SIG-M5 treated with dmso at 0.1 percent for 504 hours (cell line): ENCODE data around the gene PLCG2.
A peak's percentile ranks its signal among the peaks of the same experiment; 100 is the strongest.
"Not testable (repeated sequence)": the region's sequence is repeated elsewhere in the genome, so short reads cannot be mapped to it uniquely, and the experiment has no call there.

Experiments
- DNase-seq: peaks from one replicate; lab custom pipeline; 2025; ENCODE audit not compliant: unreplicated experiment; lab: John Stamatoyannopoulos, UW

PLCG2 gene

DNA sequence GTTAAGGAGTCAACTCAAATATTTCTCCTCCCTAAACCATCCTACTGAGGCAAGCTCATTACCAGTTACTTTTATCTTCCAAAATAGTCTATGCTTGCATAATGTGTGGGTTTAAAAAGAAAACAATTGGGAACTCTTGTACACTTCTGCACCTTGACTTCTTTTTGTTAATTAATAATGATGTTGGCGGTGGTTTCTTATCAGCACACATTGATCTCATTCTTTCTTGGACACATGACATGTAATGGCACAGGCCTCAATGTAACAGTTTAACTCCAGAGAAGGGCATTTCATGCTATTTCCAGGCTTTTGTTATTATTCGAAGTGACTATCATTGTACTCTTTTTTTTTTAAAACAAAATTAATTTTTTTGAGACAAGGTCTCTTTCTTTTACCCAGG lies 7.8 kb downstream of the PLCG2 start:
- no peak for DNase-seq

DNA sequence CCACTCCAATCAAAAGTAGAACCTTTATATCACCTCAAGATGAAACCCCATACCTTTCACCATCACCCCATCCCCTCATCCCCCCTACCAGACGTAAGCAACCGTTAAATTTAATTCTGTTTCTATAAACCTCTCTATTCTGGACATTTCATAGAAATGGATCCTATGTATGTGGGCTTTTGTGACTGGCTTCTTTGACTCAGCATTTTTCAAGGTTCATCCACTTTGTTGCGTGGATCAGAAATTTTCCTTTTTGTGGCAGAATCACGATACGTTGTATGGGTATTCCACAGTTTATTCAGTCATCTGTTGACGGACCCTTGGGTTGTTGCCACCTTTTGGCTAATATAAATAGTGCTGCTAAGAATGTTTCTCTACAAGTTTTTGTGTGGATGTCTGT lies 8.6 kb downstream of the PLCG2 start:
- no peak for DNase-seq

DNA sequence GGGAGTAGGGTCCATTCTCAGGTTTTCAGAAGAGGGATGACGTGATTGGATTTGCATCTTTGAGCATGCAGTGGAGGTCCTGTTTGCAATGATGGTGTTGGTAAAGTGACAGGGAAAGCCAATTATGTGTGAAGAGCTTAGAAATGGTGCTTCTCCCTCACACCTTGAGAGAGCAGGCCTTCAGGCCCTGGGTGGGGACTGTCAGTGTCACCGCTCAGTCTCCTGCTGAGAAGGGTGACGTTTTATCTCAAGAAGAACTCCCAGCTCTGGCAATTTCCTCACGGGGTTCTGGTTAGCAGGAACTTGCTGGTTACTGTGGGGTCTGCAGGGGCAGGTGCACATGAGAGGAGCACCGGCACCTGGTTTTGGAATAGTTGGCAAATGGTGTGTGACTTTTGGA lies 11.2 kb downstream of the PLCG2 start:
- no peak for DNase-seq

DNA sequence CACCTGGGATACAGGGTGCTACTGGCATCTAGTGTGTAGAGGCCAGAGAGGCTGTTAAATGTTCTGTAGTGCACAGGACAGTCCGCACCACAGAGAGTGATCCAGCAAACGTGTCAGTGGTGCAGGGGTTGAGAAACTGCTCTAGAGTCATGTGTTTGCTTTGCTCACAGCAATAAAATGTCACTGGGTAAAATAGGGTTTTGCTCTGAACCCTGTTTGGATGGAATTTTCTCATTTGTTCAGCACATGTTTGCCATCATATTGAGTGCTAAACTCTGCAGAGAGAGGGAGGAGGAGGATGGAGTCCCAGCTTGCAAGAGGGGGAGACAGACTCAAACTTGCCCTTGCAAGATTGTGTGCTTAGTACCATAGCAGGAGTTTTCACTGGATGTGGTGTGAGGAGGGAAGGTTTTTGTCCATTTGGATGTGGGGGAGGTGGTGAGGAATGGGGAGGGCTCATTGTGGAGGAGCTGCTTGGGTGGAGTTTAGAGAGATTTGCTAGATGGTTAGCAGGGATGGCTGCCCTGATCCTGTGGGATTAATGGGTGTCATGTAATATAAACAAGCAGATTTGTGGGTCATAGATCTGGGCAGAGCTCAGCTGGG lies 11.8 kb downstream of the PLCG2 start:
- no peak for DNase-seq

DNA sequence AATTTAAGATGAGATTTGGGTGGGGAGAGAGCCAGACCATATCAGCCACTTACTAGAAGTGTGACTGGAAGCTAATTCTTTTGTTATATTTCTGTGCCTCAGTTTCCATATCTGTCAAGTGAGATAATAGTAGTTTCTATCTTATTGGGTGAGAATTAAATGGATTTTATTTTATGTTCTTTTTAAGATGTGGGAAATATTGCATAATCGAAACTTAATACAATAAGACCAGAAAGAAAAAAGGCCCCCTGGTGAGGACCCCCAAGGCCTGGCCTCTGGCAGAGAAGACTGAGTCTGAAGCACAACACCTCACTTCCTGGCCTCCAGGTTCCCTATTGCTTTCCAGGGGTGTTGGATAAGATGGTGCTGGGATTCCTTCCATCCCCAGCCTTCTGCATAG lies 13.7 kb downstream of the PLCG2 start:
- DNase-seq: no peak

DNA sequence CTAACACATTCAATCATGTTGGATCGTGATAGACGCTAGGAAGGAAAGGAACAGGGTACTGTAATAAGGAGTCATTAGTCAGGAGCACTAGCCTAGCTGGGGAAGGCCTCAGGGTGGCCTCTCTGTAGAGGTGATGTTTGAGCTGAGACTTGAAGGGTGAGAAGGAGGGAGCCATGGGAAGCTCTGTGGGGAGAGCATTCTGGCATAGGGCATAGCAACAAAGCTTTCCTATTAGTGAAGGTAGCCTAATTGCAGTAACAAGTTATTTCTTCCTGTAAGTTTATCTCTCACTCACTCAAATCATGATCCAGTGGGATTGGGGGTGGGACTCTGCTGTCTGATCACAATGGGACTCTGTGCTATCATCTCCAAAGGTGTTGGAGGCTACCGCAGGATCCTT lies 16.1 kb downstream of the PLCG2 start:
- DNase-seq: no peak

DNA sequence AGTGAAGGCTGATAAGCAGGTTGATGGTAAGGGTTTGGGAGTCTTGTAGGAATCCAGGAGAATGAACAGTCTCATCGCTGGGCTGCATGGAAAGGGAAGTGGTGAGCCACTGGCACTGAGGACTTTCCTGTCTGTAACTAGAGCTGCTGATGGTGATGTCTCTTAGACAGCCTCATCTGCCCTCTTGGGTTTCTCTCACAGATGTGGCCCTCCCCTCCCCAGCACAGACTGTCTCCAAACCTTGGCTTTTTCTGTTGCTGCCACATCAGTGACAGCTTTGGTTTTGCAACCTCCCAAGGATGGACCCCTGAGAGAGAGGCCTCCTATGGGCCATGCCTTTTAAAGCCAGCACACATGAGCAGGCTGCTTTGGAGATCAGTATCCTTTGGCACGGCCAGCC lies 16.9 kb downstream of the PLCG2 start:
- peak; percentile 58 for DNase-seq

DNA sequence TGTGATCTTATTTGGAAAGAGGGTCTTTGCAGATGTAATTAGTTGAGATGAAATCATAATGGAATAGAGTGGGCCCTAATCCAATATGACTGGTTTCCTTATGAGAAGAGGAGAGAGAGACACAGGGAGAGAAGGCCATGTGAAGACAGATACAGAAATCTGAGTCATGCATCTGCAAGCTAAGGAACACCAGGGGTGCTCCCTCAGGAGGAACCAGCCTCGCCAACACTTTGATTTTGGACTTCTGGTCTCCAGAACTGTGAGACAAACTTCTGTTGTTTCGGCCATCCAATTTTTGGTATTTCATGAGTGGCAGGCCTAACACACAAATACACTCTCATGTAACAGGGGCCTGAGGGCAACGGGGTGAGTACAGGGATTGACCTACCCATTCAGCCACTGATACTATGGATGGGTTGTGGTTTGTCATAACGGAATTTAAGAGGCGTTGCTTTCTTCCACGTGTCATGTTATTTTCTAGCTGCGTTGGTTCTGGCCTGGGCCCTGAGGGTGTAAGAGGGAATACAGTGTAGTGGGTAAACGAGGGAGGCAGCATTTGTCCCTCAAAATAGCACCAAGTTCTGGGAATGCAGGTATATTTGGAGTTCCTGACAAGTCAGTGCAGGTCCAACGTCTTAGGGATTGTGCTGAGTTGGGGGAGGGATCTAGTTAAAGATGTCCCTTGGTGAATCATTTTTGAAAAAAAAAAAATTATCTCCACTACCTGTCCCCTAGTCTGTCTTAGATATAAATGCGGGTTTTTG lies 17.7 kb downstream of the PLCG2 start:
- DNase-seq: no peak

DNA sequence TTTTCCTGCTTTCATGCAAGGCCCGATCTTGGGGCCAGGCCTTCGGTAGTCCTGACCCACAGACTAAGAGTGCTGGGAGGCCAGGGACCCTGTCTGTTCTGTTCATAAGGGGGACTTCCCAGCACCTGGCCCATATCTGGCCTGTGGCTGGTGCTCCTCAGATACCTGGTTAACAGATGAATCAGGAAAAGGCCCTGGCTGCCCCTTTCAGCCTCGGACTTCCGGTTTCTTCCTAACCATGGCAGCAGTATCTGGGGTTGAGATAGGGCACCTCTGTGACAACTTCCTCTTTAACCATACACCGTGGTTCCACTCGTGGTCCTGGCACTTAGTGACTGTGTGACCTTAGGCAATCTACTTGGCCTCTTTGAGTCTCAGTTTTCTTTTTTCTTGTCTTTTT lies 18.4 kb downstream of the PLCG2 start:
- DNase-seq: peak; percentile 59

DNA sequence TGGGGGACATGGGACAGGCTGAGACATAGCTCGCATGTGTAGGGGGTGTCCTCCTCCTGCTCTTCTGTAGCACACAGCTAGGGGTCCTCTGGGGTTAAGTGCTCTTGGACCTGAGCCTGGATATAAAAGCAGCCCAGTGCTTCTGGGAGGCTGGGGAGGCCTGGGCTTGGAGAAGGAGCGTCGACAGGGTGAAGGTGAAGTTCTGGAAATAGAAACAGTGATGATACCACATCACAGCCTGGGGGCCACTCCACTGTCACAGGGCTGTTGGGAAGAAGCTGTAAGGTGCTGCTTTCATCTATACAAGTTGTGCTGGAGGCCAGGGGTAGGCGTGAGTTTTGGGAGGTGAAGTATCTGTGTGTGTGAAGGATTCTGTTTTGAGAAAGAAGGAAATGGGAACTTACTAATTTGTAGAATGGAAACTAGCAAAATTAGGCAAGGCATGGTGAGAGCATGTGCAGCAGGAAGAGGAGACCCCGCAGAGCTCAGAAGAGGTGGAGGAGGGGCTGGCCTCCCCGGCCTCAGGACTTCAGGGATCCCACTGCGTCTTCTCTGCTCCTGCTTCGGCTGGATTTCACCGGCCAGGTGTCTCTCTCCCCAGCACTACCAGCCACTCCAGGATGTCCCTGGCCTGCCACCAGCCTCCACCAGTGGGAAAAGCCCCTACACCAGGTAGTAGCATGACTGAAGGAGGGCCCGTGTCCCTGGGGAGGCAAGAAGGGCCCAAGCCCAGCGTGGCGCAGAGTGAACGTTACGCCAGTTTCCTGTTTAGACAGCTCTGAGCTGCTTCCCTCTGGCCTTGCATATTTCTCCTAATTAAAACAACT lies 19.4 kb downstream of the PLCG2 start:
- peak; percentile 93 for DNase-seq

DNA sequence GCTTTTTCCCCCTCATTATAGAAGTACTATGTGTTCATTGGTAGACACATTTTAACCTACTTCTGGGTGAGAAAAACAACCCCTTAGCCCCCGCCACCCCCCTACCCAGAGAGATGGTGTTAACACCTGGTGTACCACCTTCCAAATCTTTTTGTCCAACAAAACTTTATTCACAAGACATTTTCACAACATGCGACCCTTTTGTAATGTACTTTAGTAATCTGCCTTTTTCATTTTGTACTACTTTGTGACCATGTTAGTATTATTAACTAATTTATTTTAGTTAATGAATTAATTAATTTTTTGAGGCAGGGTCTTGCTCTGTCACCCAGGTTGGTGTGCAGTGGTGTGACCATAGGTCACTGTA lies 20.0 kb downstream of the PLCG2 start:
- no peak for DNase-seq

DNA sequence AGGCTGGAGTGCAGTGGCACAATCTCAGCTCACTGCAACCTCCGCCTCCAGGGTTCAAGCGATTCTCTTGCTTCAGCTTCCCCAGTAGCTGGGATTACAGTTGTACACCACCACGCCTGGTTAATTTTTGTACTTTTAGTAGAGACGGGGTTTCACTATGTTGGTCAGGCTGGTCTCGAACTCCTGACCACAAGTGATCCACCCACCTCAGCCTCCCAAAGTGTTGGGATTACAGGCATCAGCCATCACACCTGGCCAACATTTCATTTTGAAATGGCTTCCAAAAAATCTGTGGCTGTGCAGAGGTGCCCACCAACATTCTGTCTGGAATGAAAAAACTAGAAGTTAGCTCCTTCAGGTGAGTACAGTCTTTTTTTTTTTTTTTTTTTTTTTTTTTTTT lies 22.6 kb downstream of the PLCG2 start:
- not testable (repeated sequence) for DNase-seq

DNA sequence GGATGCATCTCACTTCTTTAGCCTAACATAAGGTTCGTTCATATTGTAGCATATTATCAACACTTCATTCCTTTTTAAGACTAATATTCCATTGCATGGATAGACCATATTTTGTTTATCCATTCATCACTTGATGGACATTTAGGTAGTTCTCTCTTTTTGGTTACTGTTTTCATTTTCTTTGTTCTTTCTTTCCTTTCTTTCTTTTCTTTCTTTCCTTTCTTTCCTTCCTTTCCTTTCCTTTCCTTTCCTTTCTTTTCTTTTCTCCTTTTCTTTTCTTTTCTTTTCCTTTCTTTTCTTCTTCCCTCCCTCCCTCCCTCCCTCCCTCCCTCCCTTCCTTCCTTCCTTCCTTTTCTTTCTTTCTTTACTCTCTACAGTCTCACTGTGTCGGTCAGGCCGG lies 24.2 kb downstream of the PLCG2 start:
- DNase-seq: no peak

DNA sequence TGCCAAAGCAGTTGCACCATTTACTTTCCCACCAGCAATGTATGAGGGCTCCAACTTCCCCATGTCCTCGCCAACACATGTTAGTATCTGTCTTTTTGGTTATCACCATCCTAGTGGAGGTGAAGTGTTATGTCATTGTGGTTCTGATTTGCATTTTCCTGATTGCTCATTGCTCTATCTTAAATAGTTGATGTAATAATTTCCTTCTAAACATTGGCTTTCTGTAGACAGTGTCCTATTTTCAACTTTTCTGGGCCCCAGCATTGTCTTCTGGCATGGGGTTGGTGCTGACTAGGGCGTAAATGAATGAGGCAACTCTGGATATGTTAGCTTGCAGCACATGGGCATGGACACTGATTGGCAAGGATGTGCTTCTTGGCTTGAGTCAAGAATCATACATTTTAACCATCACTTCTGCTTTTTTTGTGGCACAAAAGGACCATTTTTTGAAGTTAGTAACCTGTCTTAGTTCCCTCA lies 25.1 kb downstream of the PLCG2 start:
- DNase-seq: no peak

DNA sequence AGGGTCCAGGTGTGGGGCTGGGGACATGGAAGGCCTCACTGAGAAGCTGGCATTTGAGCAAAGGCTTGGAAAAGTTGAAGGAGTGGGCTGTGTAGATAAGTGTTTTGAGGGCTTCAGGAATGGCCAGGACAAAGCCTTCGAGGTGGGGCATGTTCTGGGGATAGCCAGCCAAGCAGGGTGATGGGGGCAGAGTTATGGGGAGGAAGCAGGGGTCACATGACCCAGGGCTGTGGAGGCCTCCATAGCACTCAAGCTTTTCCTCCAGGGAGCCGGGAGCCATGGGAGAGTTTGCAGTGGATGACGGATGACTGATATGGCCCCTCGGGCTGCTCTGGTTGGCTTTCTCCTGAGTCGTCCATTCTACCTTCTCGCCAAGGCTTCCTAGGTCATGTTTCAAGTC lies 27.6 kb downstream of the PLCG2 start:
- DNase-seq: no peak

DNA sequence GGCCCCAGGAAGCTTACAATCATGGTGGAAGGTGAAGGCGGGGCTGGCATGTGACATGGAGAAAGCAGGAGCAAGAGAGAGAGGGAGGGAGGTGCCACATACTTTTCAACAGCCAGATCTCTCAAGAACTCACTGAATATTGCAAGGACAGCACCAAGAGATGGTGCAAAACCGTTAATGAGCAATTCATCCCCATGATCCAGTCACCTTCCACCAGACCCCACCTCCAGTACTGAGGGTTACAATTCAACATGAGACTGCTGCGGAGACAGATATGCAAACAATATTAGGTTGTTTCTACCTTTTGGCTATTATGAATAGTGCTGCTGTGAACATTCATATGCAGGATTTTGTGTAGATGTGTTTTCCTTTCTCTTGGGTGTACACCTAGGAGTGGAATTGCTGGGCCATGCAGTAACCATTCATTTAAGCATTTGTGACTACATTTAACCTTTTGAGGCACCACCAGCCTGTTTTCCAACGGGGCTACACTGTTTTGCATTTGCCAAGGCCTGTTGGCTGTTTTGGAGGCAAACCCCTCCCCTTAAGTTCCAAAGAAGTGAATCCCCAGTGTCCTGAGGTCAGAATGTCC lies 28.8 kb downstream of the PLCG2 start:
- no peak for DNase-seq

DNA sequence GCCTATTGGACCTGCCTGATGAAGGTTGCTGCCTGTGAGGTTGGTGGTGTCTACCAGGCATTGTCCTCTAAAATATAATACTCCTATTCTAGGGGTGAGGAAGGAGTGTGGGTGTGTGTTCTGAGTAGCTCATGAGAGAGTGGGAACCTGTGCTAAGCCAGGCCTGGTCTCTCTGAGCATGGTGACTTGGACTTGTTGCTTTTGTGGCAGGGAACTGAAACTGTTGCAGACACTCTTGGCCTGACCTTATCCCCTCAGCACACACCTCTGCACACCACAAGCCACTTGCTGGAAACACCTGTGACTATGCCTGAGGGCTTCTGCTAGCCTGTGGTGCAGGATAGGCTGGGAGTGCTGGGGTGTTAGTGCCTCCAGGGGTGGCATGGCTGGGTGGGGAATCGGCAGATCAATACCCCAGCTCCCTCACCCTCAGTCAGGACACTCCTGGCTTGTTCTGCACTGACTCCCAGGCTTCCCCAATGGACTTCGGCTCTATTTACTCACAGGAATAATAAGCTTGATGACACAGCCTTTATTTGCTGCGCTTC lies 29.9 kb downstream of the PLCG2 start:
- peak; percentile 22 for DNase-seq

DNA sequence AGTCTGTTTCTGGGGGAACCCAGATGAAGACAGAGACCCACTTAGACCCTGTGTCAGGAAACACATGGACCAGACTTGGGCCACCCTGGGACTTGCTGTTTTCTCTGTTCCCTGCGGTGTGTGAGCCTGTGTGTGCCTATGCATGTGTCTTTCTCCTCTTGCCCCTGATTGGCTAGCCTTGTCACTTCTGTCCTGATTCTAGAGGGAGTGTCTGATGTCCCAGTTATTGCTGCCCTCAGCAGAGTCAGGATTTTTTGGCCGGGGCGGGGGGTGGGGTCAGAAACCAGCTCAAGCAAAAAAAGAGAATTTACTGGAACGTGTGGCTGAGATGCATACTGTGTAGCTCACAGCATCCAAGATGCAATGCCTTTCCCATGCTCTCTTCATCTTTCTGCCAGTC lies 30.5 kb downstream of the PLCG2 start:
- no peak for DNase-seq

DNA sequence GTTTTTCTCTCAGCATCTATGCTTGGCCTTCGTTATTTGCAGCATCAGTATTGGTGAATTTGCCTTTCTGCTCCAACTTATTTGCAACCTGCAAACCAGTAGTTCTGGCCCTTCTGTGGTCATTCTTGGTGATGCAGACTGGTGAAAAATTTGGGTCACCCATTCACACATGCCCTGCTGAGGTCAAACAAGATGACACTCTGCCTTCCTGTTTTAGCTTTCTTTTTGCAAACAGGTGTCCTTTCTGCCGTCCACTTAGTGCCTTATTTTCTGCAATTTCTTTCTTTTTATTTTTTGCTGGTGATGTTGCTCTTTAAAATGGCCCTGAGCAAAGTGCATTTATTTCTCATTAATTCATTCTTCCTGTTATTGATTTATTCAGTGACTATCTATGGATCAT lies 31.3 kb downstream of the PLCG2 start:
- DNase-seq: no peak

DNA sequence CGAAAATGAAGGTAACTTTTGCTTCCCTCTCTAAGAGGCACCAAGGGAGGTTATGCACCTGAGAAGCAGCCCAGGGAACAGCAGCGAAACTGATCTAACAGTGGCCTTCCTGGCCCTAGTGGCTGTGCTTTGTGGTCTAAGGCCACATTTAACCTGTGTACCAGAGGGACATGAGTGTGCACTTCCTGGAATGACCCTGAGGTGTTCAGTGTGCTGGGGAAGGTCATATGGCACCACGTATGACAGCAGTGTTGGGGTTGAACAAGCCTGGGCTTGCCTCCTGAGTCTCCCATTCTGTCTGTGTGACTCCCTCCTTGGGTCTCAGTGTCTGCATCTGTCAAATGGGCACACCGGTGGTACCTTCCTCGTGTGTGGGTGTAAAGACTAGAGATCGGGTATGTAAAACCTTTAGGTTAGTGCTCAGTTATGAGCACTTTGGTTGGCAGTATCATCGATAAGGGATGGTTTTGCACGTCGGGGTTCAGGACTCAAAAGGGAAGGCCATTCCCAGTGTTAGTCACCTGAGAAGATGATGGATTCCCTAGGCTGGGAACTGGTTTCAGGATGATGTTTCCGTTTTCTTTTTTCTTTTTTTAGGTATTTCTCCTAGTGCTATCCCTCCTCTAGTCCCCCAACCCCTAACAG lies 31.9 kb downstream of the PLCG2 start:
- no peak for DNase-seq

DNA sequence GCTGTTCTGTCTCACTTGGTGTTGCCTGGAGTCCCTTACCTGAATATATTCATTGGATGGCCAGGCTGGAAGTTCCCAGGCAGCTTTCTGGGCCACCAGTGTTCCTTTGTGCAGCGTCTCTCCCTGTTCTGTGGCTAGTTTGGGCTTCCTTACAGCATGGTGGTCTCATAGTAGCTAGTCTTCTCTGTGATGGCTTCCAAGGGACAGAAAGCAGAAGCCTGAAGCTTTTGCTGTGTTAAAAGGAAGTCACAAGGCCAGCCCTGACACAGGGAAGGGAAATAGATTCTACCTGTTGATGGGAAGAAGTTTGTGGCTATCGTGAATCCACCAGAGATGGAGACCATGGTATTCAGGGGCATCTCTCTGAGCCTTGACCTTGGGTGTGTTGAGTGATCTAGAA lies 34.6 kb downstream of the PLCG2 start:
- no peak for DNase-seq
